Naive B cell (primary cell): ENCODE data around the gene GPR143. TPM values are rescaled to one million over a fixed set of nuclear protein-coding genes. Genes with fewer than 3 reads are reported as not detected.

Experiments used
- ATAC-seq, 2 donors: fragments of 150-1000 bp; cut with Tn5 transposase; 2 replicates each; pipeline ENCODE4 v1.10.0; 2021; ENCODE audit warnings: low read depth in 2 of 2, mild to moderate bottlenecking in 2 of 2, moderate library complexity in 2 of 2
- DNase-seq: peaks from one replicate; pipeline ENCODE4 v3.0.0; 2022
- H3K27ac Mint-ChIP-seq, 6 donors: one replicate each; pipeline ENCODE4 v1.8.0; 2020 to 2022; ENCODE audit warnings: mild to moderate bottlenecking in 6 of 6, mixed read lengths in 6 of 6, moderate library complexity in 5 of 6, inconsistent platforms in 2 of 6
- H3K27me3 Mint-ChIP-seq, 3 donors: one replicate each; pipeline ENCODE4 v1.8.0; 2021 to 2022; ENCODE audit warnings: mixed read lengths in 3 of 3, mild to moderate bottlenecking in 1 of 3
- H3K36me3 Mint-ChIP-seq, 2 donors: one replicate each; pipeline ENCODE4 v1.8.0; 2020 to 2022; ENCODE audit warnings: mixed read lengths in 2 of 2, inconsistent platforms in 1 of 2, mild to moderate bottlenecking in 1 of 2
- H3K4me1 Mint-ChIP-seq, 3 donors: one replicate each; pipeline ENCODE4 v1.8.0; 2020 to 2022; ENCODE audit warnings: mixed read lengths in 3 of 3, inconsistent platforms in 1 of 3, mild to moderate bottlenecking in 1 of 3, moderate library complexity in 1 of 3
- H3K4me3 Mint-ChIP-seq, 8 donors: one replicate each; pipeline ENCODE4 v1.8.0; 2020 to 2022; ENCODE audit warnings: mild to moderate bottlenecking in 8 of 8, mixed read lengths in 8 of 8, moderate library complexity in 8 of 8, inconsistent platforms in 2 of 8
- H3K9me3 Mint-ChIP-seq, 7 donors: one replicate each; pipeline ENCODE4 v1.8.0; 2020 to 2022; ENCODE audit warnings: mixed read lengths in 7 of 7, mild to moderate bottlenecking in 5 of 7, inconsistent platforms in 2 of 7, moderate library complexity in 1 of 7
- polyA plus RNA-seq, 6 donors: library from polyadenylated mRNA; unstranded; fragments of 300-500 nt; fragmentation: Illumina TruSeq; gene quantifications; one replicate each; pipeline ENCODE4 v1.2.3, GENCODE V29; 2021; ENCODE audit warnings: low read depth in 6 of 6

The GPR143 gene
- polyA plus RNA-seq, 6 donors from 2014 or later: 0.17 to 0.53 (median 0.23) TPM; not detected in 3

DNA sequence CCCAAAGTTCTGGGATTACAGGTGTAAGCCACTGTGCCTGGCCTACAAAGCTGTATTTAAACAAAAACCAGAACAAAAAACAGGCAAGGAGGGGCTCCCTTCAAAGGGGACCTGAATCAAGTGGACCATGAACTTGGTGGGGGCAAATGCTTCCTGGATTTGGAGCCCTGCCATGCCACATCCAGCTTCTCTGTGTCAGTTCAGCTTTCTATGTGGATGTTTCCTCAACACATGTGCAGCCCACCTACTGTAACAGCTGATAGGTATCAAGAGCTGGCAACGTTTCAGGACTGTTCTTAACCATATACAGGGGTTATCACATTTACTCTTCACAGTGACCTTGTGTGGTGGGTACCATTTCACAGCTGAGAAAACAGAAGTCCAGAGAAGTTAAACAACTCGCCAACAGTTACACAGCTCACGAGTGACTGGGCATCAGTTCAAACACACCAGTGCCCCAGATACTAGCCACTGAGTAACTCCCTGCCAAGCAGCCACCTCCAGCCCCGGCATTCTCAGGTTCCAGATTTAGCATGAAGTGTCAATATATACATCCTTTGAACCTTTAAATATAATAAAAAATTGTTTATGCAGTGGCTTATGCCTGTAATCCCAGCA lies 7.5 kb downstream of the GPR143 start:
- Mint-ChIP-seq H3K27ac (no peak overlapping the region), H3K4me1 (no peaks in the 10 kb centered on the region), H3K36me3 (peaks cover 0 to 8% of the 10 kb centered on the region in 2 donors), H3K27me3 (peaks cover 4 to 25% (median 14%) of the 10 kb centered on the region in 3 donors), H3K9me3 (peaks cover 0 to 17% (median 13%) of the 10 kb centered on the region in 7 donors), H3K4me3 (no peak overlapping the region)
- DNase-seq (no peak), ATAC-seq (no peak)

DNA sequence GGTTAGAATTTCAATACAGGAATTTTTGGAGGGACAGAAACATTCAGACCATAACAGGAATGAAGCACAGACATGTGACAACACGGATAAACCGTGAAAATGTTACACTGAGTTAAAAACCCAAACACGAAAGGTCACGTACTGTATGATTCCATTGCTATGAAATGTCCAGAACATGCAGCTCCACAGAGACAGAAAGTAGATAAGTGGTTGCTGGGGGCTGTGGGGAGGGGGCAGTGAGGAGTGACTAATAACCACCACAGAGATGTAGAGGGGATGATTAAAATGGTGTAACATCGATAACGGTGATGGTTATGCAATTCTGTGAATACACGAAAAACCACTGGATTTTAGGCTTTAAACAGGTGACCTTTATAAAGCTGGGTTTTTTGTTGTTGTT lies 8.3 kb downstream of the GPR143 start:
- H3K27me3 Mint-ChIP-seq: peaks cover 2 to 23% (median 12%) of the 10 kb centered on the region in 3 donors
- no peak for ATAC-seq
- H3K36me3 Mint-ChIP-seq: peaks cover 0 to 8% of the 10 kb centered on the region in 2 donors
- H3K27ac Mint-ChIP-seq: peak overlapping the region in 1 of 6 donors; percentile 34
- H3K4me3 Mint-ChIP-seq: no peak overlapping the region
- H3K9me3 Mint-ChIP-seq: peaks cover 0 to 17% (median 13%) of the 10 kb centered on the region in 7 donors
- H3K4me1 Mint-ChIP-seq: no peaks in the 10 kb centered on the region
- DNase-seq: no peak

DNA sequence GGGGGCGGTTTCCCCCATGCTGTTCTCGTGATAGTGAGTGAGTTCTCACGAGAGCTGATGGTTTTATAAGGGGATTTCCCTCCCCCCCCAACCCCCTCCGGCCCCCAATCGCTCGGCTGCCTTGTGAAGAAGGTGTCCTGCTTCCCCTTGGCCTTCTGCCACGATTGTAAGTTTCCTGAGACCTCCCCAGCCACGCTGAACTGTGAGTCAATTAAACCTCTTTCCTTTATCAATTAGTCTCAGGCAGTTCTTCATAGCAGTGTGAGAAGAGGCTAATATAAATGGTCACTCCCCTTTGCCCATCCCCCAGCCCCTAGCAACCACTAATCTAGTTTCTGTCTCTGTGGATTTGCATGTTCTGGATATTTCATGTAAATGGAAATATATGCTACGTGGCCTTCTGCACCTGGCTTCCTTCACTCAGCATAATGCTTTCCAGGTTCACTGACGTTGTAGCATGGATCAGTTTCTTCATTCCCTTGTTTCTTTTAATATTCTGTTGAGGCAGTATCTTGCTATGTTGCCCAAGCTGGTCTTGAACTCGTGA lies 16.4 kb downstream of the GPR143 start:
- peaks cover 6 to 19% (median 9%) of the 10 kb centered on the region in 7 donors for H3K9me3 Mint-ChIP-seq
- no peak overlapping the region for H3K27ac Mint-ChIP-seq
- H3K27me3 Mint-ChIP-seq: peaks cover 7 to 23% (median 19%) of the 10 kb centered on the region in 3 donors
- no peak for ATAC-seq
- H3K4me1 Mint-ChIP-seq: peaks cover 7 to 10% (median 9%) of the 10 kb centered on the region in 3 donors
- peaks cover 0 to 17% of the 10 kb centered on the region in 2 donors for H3K36me3 Mint-ChIP-seq
- H3K4me3 Mint-ChIP-seq: no peak overlapping the region
- DNase-seq: no peak

DNA sequence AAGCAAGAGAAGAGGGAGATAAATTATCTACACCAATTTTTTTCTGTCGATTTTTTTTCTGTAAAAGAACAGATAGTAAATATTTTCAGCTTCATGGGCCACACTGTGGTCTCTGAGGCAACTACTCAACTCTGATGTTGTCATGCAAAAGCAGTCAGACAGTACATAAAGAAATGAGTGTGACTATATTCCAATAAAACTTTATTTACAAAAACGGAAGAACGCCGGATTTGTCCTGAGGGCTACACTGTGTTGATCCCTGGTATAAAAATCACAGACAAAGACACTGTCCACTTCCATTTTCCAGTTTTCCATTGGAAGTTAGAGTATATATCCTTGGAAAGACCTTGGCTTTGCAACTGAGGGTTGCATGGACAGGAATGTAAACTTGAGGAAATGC lies 18.0 kb downstream of the GPR143 start:
- Mint-ChIP-seq H3K4me3 (no peak overlapping the region), H3K4me1 (peaks cover 7 to 10% (median 9%) of the 10 kb centered on the region in 3 donors), H3K27ac (no peak overlapping the region), H3K36me3 (peaks cover 0 to 17% of the 10 kb centered on the region in 2 donors), H3K27me3 (peaks cover 7 to 23% (median 23%) of the 10 kb centered on the region in 3 donors), H3K9me3 (peaks cover 6 to 24% (median 9%) of the 10 kb centered on the region in 7 donors)
- no peak for DNase-seq
- ATAC-seq: no peak

DNA sequence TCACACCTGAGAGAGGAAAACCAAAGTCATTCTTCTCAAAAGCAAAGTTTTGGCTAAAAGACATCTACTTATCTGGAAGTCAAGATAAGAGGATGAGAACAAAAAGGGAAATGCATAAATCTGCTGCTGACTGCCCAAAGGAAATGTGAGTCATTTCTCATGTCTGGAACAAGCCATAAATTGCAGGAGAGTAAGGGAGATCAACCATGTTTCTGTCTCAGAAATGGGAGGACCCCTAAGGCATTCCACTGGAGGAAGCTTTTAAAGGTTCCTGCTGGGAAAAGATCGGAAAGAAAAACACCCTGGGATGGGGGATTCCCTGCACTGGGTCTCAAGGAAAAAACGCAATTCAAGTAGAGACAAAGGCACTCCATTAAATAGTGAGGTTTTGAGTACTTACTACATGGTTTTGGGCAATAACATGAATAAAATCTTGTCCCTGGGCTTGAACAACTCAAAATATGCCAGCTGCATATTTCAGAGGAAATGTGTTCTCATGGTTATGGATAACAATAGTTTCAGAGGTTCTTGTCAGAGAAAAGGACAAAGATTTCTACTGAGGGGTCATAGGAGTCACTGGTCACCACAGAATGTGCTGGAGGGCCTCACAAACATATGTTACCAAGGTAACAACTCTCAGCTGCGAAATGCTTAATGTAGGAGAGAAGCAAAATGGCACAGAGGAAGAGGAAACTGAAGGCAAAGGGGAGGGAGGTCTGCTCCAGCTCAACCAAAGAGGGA lies 19.3 kb downstream of the GPR143 start:
- DNase-seq: no peak
- peaks cover 7 to 10% (median 9%) of the 10 kb centered on the region in 3 donors for H3K4me1 Mint-ChIP-seq
- peak overlapping the region in 1 of 6 donors; percentile 25 for H3K27ac Mint-ChIP-seq

DNA sequence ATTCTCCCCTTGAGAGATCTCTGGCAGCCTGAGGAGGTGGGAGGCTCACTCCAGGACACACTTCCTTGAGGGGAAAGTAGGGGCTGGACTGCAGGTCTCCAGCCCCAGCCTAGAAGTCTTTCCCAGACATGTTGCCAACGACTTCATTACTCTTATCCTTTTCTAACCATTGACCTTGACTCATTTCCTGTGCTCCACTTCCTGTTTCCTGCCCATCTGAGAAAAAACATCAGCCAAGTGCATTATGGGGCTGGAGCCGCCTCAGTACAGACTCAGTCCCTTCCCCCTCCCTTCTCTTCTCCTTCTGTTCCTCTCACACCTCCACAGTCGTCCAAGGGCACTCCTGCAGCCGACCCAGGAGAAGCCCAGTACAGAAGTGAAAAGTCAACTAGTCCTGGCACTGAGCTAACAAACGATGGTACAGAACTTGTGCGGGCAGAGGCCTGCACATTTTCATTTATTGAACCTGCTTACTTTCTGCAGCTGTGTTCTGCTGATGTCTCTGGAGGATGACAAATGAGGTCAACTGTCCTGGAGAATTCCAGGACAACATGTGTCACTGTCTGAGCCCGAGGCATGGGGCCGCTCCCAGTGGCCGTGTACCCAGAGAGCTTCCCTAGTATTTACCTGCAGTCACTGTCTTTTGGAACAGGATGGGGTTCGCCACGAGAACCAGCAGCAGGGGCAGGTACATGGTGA lies 20.1 kb downstream of the GPR143 start:
- peaks cover 6 to 26% (median 9%) of the 10 kb centered on the region in 7 donors for H3K9me3 Mint-ChIP-seq
- DNase-seq (no peak), ATAC-seq (no peak)
- H3K27ac Mint-ChIP-seq: peak overlapping the region in 2 of 6 donors; percentile 65 to 92
- H3K27me3 Mint-ChIP-seq: peaks cover 7 to 23% (median 23%) of the 10 kb centered on the region in 3 donors
- peak overlapping the region in 4 of 8 donors; percentile 22 to 49 (median 36) for H3K4me3 Mint-ChIP-seq
- H3K36me3 Mint-ChIP-seq: peaks cover 0 to 17% of the 10 kb centered on the region in 2 donors
- peaks cover 7 to 10% (median 9%) of the 10 kb centered on the region in 3 donors for H3K4me1 Mint-ChIP-seq

More for the DNA sequence above, 19.3 kb downstream of the GPR143 start:
- ATAC-seq: no peak
- Mint-ChIP-seq H3K9me3 (peaks cover 6 to 26% (median 9%) of the 10 kb centered on the region in 7 donors), H3K36me3 (peaks cover 0 to 17% of the 10 kb centered on the region in 2 donors), H3K27me3 (peaks cover 7 to 23% (median 23%) of the 10 kb centered on the region in 3 donors), H3K4me3 (no peak overlapping the region)

DNA sequence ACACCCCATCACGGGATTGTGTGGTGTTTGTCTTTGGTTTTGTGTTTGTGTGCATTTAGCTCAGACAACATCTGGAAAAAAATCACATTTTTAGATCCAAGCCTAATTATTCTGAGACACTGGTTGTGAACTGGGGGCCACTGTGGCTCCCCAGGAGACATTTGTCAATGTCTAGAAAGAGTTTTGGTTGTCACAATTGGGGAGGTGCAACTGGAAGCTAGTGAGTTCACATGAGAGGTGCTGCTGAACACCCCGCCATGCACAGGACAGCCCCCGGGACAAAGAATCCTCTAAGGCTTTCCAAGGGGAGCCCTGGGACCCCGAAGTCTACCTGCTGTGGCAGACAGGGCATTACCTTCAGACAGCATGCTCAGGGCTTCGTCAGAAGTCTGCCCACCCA lies 26.5 kb downstream of the GPR143 start:
- Mint-ChIP-seq H3K4me3 (no peak overlapping the region), H3K36me3 (no peaks in the 10 kb centered on the region), H3K9me3 (peaks cover 0 to 10% (median 0%) of the 10 kb centered on the region in 7 donors), H3K27ac (no peak overlapping the region), H3K4me1 (no peaks in the 10 kb centered on the region), H3K27me3 (peaks cover 0 to 21% (median 5%) of the 10 kb centered on the region in 3 donors)
- DNase-seq (no peak), ATAC-seq (no peak)

DNA sequence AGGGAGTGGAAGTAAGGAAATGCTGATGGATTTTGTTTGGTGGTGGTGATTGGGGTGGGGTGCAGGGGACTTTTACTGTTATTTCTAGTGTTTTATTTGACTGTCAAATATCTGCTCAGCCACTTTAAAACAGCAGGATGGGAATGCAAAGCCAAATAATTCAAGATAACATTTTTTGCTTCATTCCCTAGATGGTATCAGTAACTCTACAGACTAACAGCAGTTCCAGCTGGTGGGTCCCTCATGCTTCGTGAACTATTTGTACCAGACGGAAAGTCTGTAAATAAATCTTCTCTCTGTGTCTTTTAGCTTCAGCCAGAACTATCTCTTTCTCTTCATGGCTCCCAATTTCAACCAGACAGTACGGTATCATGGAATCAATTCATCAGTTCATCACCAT lies 27.5 kb downstream of the GPR143 start:
- ATAC-seq (no peak), DNase-seq (no peak)
- Mint-ChIP-seq H3K9me3 (peaks cover 0 to 8% (median 0%) of the 10 kb centered on the region in 7 donors), H3K4me3 (no peak overlapping the region), H3K27me3 (peaks cover 0 to 16% (median 5%) of the 10 kb centered on the region in 3 donors), H3K27ac (no peak overlapping the region), H3K36me3 (no peaks in the 10 kb centered on the region), H3K4me1 (no peaks in the 10 kb centered on the region)

DNA sequence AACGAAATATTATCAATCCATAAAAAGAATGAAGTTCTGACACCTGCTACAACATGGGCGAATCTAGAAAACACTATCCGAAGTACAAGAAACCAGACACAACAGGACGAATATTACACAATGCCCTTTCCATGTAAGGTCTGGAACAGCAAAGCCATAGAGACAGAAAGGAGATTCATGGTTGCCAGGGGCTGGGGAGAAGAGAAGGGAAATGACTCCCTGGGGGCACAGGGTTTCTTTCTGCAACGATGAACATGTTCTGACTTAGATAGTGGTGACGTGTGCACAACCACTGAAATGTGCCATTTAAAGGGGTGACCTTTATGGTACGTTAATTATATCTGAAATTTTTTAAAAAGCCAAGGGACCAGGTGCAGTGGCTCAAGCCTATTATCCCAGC lies 28.3 kb downstream of the GPR143 start:
- Mint-ChIP-seq H3K27ac (no peak overlapping the region), H3K27me3 (peaks cover 0 to 16% (median 5%) of the 10 kb centered on the region in 3 donors), H3K9me3 (peaks cover 0 to 4% (median 0%) of the 10 kb centered on the region in 7 donors), H3K4me1 (no peaks in the 10 kb centered on the region), H3K4me3 (no peak overlapping the region), H3K36me3 (no peaks in the 10 kb centered on the region)
- DNase-seq: no peak
- ATAC-seq: no peak

DNA sequence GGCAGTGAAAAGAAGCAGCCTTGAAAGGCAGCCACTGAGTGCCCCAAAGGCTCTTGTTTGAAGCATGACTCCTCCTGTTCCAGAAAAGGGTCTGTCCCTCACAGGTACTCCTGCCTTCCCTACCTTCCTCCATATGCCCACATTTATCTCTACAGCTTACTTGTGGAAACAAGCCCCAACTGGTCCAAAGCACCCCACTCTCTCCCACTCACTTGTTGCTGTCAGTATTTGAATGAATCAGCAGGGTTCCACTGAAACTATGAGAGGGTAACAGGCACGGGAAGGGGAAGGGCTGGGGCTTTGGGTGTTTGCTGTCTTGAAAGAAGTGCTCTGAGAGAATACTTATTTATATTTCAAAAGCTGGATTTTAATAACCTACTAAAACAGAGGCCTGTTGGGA lies 34.9 kb downstream of the GPR143 start:
- no peak for DNase-seq
- ATAC-seq: no peak
- H3K4me1 Mint-ChIP-seq: peaks cover 5 to 8% (median 6%) of the 10 kb centered on the region in 3 donors

DNA sequence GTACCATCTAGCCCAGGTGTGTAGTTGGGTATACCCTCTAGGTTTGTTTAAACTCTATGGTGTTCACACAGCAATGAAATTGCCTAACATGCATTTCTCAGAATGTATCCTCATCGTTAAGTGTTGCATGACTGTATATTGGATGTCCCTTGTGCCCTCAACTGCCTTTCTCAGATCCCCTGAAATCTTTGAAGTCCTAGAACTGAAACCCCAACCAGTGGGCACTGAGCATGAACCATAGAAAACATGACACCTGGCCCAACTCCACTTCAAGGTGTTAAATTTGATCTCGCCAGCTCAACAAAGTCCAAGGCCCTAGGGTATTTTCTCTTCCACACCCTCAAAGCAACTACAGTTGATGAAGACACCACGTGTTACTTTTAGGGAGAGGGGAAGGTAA lies 35.6 kb downstream of the GPR143 start:
- Mint-ChIP-seq H3K9me3 (peaks cover 5 to 30% (median 25%) of the 10 kb centered on the region in 7 donors), H3K27ac (no peak overlapping the region), H3K27me3 (peaks cover 0 to 6% (median 2%) of the 10 kb centered on the region in 3 donors), H3K36me3 (peaks cover 14 to 16% of the 10 kb centered on the region in 2 donors), H3K4me3 (no peak overlapping the region), H3K4me1 (peaks cover 5 to 8% (median 6%) of the 10 kb centered on the region in 3 donors)
- DNase-seq (no peak), ATAC-seq (no peak)

More for the DNA sequence above, 34.9 kb downstream of the GPR143 start:
- peaks cover 0 to 10% (median 6%) of the 10 kb centered on the region in 3 donors for H3K27me3 Mint-ChIP-seq
- no peak overlapping the region for H3K27ac Mint-ChIP-seq
- H3K9me3 Mint-ChIP-seq: peaks cover 5 to 30% (median 25%) of the 10 kb centered on the region in 7 donors
- peaks cover 14 to 16% of the 10 kb centered on the region in 2 donors for H3K36me3 Mint-ChIP-seq
- no peak overlapping the region for H3K4me3 Mint-ChIP-seq

DNA sequence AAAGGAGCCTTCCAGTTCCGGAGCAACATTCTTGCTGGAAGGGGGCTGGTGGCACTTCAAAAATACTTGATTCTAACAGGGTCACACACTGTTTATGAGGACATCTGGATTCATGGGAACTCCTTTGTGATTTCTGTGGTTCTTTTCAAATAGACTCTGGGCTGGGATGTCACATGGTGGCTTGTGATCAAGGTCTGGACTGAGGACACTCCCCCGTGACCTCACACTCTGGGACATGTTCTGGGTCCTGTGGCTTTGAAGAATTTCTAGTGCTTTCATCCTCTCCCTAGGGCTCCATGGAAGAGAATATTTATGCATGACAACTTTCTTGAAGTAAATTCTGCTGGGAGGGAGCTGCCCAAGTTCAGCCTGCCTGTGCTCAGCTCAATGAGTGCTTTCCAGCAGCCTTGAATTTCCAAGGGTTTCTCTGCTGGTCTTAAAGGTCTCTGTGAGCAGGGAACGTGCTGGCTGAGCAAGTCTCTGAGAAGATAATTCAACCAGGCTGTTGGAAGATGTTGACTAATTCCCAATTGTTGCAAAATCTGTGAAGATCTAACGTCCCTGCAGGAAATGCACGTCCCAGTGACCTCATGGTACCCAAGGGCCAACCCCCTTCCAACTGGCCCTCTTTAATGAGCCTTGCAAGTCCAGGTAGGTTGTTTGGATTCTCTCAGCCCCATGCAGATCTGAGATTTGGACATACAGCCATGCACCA lies 36.3 kb downstream of the GPR143 start:
- no peak overlapping the region for H3K4me3 Mint-ChIP-seq
- H3K27ac Mint-ChIP-seq: peak overlapping the region in 1 of 6 donors; percentile 62
- H3K4me1 Mint-ChIP-seq: peaks cover 5 to 8% (median 6%) of the 10 kb centered on the region in 3 donors
- H3K27me3 Mint-ChIP-seq: peaks cover 0 to 5% (median 0%) of the 10 kb centered on the region in 3 donors
- ATAC-seq (no peak), DNase-seq (no peak)
- H3K9me3 Mint-ChIP-seq: peaks cover 5 to 35% (median 28%) of the 10 kb centered on the region in 7 donors
- peaks cover 14 to 16% of the 10 kb centered on the region in 2 donors for H3K36me3 Mint-ChIP-seq
